PC-9 (cell line): ENCODE measurements around the gene ANGPTL2. TPM values are rescaled to one million over a fixed set of nuclear protein-coding genes. Genes with fewer than 3 reads are reported as not detected.

ENCODE experiments used
- BruUV-seq: library from RNA; stranded (reverse); fragments of 400-500 nt; replicated peaks from 2 replicates; lab custom pipeline; 2021; lab: Mats Ljungman, UMichigan
- CTCF ChIA-PET: fragments of 300-600 bp; sonication (Branson Sonifier 250); formaldehyde crosslinking; loops from one replicate; lab custom pipeline; 2022; ENCODE audit warnings: antibody characterized with exemption; lab: Charles Lee
- POLR2A ChIA-PET: fragments of 300-600 bp; sonication (Branson Sonifier 250); formaldehyde crosslinking; loops from one replicate; lab custom pipeline; 2022; ENCODE audit warnings: antibody characterized with exemption; ENCODE audit not compliant: unreplicated experiment; lab: Charles Lee
- DNase-seq, 2 experiments: peaks; one replicate each; pipeline versions ENCODE4 v3.0.0 to v3.0.0-alpha.2; 2015 to 2022; ENCODE audit warnings: mixed read lengths in 1 of 2
- H2AFZ ChIP-seq: fragments of 200-600 bp; sonication (generic); 2 replicates; pipeline ENCODE4 v1.8.1; 2017; ENCODE audit warnings: antibody characterized with exemption
- H3F3A ChIP-seq: fragments of 200-600 bp; sonication (generic); 2 replicates; pipeline ENCODE4 v1.8.1; 2017; ENCODE audit warnings: antibody characterized with exemption, mild to moderate bottlenecking, low read depth; ENCODE audit not compliant: insufficient read depth
- H3K27ac ChIP-seq: fragments of 200-600 bp; sonication (generic); 2 replicates; pipeline ENCODE4 v1.6.1; 2016; ENCODE audit warnings: mixed run types
- H3K27me3 ChIP-seq: fragments of 200-600 bp; sonication (generic); 2 replicates; pipeline ENCODE4 v1.6.1; 2016; ENCODE audit warnings: low read depth, mixed run types; ENCODE audit not compliant: insufficient read depth
- H3K36me3 ChIP-seq: fragments of 200-600 bp; sonication (generic); 2 replicates; pipeline ENCODE4 v1.6.1; 2016; ENCODE audit warnings: low read depth, mixed run types
- H3K4me1 ChIP-seq: fragments of 200-600 bp; sonication (generic); replicated peaks from 2 replicates; pipeline ENCODE4 v1.6.1; 2016; ENCODE audit warnings: mixed run types; ENCODE audit not compliant: insufficient read depth
- H3K4me2 ChIP-seq: fragments of 200-600 bp; sonication (generic); 2 replicates; pipeline ENCODE4 v1.6.1; 2017; ENCODE audit warnings: mixed run types
- H3K4me3 ChIP-seq: fragments of 200-600 bp; sonication (generic); 2 replicates; pipeline ENCODE4 v1.6.1; 2016; ENCODE audit warnings: mixed run types
- H3K79me2 ChIP-seq: fragments of 200-600 bp; sonication (generic); 2 replicates; pipeline ENCODE4 v1.6.1; 2017; ENCODE audit warnings: low read depth, mixed run types
- H3K9me2 ChIP-seq: fragments of 200-600 bp; sonication (generic); 2 replicates; pipeline ENCODE4 v1.8.1; 2017; ENCODE audit warnings: mild to moderate bottlenecking; ENCODE audit not compliant: insufficient read depth
- H3K9me3 ChIP-seq: fragments of 200-600 bp; sonication (generic); 2 replicates; pipeline ENCODE4 v1.8.1; 2016; ENCODE audit warnings: low read depth; ENCODE audit not compliant: insufficient read depth
- H4K20me1 ChIP-seq: fragments of 200-600 bp; sonication (generic); 2 replicates; pipeline ENCODE4 v1.8.1; 2017; ENCODE audit not compliant: insufficient read depth
- EZH2 ChIP-seq: fragments of 200-600 bp; sonication (generic); IDR thresholded peaks from 2 replicates; pipeline ENCODE4 v1.8.0; 2017; ENCODE audit warnings: antibody characterized with exemption, low read depth
- intact Hi-C: fragments of 100-400 bp; cut with micrococcal nuclease; formaldehyde crosslinking; loops from one replicate; pipeline ENCODE4 v1.10.0; 2022; ENCODE audit not compliant: unreplicated experiment
- total RNA-seq: library from RNA; stranded (reverse); gene quantifications from 2 replicates; pipeline ENCODE4 v1.2.3, GENCODE V29; 2021
- TF ChIP-seq, protein P1 (sequence below): fragments of 200-600 bp; sonication (generic); conservative IDR thresholded peaks from 2 replicates; pipeline ENCODE4 v1.6.1; 2017; ENCODE audit warnings: mixed run types, antibody characterized with exemption, mild to moderate bottlenecking, moderate library complexity

The ANGPTL2 gene
- total RNA-seq, 1 experiment from 2014 or later, result 0.13 TPM

DNA sequence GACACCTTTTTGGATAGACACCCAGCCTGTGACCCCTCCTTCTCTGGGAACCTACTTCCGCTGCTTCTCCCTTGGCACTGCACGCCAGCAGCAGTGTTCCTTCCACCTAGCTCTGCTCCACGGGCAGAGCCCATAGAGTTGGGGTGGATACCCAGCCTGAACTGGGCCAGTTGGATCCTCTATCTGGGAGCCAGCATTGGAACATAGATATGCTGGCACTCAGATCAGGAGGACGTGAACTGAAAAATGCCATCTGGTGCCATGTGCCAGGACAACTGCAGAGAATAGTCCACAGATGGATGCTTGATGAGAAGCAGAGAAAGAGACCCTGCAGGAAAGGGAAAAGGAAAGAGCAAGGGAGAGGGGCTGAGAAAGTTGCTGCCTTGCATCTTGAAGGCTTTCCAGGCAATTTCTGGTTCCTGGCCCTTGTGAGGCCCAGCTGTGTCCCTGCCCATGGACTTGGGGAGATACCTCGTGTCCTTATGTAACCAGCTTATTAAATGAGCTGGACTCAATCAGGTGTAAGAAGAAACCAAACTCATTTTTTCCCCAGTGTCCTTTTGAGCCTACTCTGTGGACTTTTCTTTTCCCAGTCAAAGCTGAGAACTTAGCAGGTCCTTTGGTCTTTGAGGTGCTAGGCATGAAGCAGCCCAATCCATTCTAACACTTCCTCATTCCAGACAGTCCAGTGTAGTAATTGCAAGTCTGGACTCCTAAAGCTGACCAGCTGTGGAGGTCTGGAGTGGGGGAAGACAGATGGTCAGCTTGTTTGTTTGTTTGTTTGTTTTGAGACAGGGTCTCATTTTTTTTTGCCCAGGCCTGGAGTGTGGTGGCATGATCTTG, 39.1 kb downstream of the ANGPTL2 start:
- DNase-seq, result peak in 1 of 2 experiments; percentile 68
- no peaks in the 10 kb centered on the region for H4K20me1 ChIP-seq
- intact Hi-C loops, result no loop called here
- H3K27ac ChIP-seq, result no peak overlapping the region
- H3K4me2 ChIP-seq, result no peak overlapping the region
- H3K9me3 ChIP-seq, result no peaks in the 10 kb centered on the region; the same call in 1 of the 2 replicates
- H3K79me2 ChIP-seq, result no peaks in the 10 kb centered on the region
- no peaks in the 10 kb centered on the region for H3K27me3 ChIP-seq
- H3K4me1 ChIP-seq, result peaks cover 12% of the 10 kb centered on the region
- ChIA-PET POLR2A (interaction anchor here (0.7 kb wide), 1 partner anchor 314 kb away, joined by 3 read pairs; the partner anchor contains the start of gene SLC2A8), CTCF (interaction anchor here (0.6 to 0.7 kb wide), 2 partner anchors 9 to 38 kb away, joined by 3 read pairs; no protein-coding TSS in a partner anchor)
- H3K36me3 ChIP-seq, result no peaks in the 10 kb centered on the region
- H3K4me3 ChIP-seq, result no peak overlapping the region
- H2AFZ ChIP-seq, result no peak overlapping the region
- TF ChIP-seq, protein P1, sequence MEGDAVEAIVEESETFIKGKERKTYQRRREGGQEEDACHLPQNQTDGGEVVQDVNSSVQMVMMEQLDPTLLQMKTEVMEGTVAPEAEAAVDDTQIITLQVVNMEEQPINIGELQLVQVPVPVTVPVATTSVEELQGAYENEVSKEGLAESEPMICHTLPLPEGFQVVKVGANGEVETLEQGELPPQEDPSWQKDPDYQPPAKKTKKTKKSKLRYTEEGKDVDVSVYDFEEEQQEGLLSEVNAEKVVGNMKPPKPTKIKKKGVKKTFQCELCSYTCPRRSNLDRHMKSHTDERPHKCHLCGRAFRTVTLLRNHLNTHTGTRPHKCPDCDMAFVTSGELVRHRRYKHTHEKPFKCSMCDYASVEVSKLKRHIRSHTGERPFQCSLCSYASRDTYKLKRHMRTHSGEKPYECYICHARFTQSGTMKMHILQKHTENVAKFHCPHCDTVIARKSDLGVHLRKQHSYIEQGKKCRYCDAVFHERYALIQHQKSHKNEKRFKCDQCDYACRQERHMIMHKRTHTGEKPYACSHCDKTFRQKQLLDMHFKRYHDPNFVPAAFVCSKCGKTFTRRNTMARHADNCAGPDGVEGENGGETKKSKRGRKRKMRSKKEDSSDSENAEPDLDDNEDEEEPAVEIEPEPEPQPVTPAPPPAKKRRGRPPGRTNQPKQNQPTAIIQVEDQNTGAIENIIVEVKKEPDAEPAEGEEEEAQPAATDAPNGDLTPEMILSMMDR, result no peak
- no peak for TF ChIP-seq EZH2
- no peaks in the 10 kb centered on the region; the same call in 1 of the 2 replicates for H3F3A ChIP-seq
- H3K9me2 ChIP-seq, result no peaks in the 10 kb centered on the region
- BruUV-seq, result no TSS peak

DNA sequence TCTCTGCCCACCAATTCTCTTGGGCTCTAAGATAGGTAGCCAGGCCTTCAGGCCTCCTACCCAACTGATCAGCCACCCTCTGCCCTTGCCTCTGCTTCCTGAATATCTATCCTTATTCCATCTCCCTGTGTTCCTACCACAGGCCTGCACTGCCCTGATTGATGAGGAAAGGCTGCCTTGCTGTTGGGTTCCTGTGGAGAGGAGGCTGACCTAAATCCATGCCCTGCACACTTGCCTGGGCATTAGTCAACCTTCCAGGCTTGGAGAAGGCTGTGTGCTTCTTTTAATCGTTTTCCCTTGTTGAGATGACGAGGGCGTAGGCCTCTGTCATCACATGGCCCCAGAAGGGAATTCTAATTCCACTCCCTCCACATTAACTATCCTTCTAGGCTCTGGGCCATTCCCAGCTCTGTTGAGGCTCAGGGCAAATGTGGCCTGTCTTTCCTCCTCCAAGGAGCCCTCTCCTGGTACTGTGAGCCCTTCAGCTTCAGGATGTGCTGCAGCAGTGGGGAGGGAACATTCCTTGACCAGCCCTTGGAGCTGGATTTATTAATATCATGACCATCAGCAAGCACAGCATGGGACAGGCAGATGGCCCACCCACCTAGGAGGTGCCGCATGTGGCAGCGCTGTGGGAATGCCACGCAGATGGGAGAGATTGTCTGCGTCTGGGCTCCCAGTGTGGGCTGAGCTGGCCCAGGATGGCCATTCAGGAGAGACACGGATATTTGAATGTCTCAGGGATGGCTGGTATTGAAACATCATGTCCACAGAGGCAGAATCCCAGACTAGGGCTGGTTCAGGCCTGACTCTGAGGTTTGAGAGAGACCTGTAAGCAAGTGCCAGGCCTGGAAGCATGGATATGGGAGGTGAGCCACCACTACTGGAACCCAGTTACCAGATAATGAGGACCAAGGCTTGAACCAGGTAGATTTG, 40.9 kb downstream of the ANGPTL2 start:
- Histone ChIP-seq H3K9me3 (no peaks in the 10 kb centered on the region; the same call in 1 of the 2 replicates), H4K20me1 (no peaks in the 10 kb centered on the region), H3F3A (peaks cover 4% of the 10 kb centered on the region), H2AFZ (no peak overlapping the region), H3K4me3 (no peak overlapping the region), H3K4me1 (peaks cover 26% of the 10 kb centered on the region), H3K36me3 (no peaks in the 10 kb centered on the region), H3K9me2 (no peaks in the 10 kb centered on the region), H3K27ac (no peak overlapping the region), H3K4me2 (no peak overlapping the region), H3K27me3 (no peaks in the 10 kb centered on the region), H3K79me2 (no peaks in the 10 kb centered on the region)
- CTCF ChIA-PET, result interaction anchor here (0.7 kb wide), 1 partner anchor 14 kb away, joined by 4 read pairs; no protein-coding TSS in a partner anchor
- intact Hi-C loops, result no loop called here
- BruUV-seq, result no TSS peak
- TF ChIP-seq, protein P1, result no peak
- no peak for TF ChIP-seq EZH2
- POLR2A ChIA-PET, result no interaction called here
- DNase-seq, result no peak
